HG03064 (cell line): ENCODE data around the gene ATP6V1A.
A peak's percentile ranks its signal among the peaks of the same experiment; 100 is the strongest.

Experiments
- ATAC-seq: cut with Tn5 transposase; IDR thresholded peaks from one replicate; pipeline ENCODE4 v1.9.1; 2021; ENCODE audit warnings: low read depth; ENCODE audit not compliant: unreplicated experiment

The ATP6V1A gene

GRCh38 chr3:113745756-113746547 is 883 bp upstream of the ATP6V1A start, which contains the start of gene NAA50:
NAA50 (minus strand) TSS chr3:113746249; CDS start chr3:113745949, 300 bp downstream.
- ATAC-seq, result peak; percentile 40

GRCh38 chr3:113747283-113748046 is 630 bp downstream of the ATP6V1A start:
- no peak for ATAC-seq

GRCh38 chr3:113751141-113751540 is 4.3 kb downstream of the ATP6V1A start:
- no peak for ATAC-seq

GRCh38 chr3:113753376-113753985 is 6.6 kb downstream of the ATP6V1A start:
- ATAC-seq, result no peak

GRCh38 chr3:113754494-113755159 is 7.8 kb downstream of the ATP6V1A start:
- no peak for ATAC-seq

- ATAC-seq, result no peak
These were observed 11.7 kb downstream of the ATP6V1A start for GRCh38 chr3:113758389-113759024.

GRCh38 chr3:113764698-113765097 is 17.9 kb downstream of the ATP6V1A start:
- no peak for ATAC-seq

GRCh38 chr3:113769551-113769950 is 22.7 kb downstream of the ATP6V1A start:
- peak; percentile 75 for ATAC-seq

- no peak for ATAC-seq
These were observed 25.2 kb downstream of the ATP6V1A start for GRCh38 chr3:113771993-113772392.

- no peak for ATAC-seq
These were observed 26.5 kb downstream of the ATP6V1A start for GRCh38 chr3:113773381-113773780.

GRCh38 chr3:113775516-113775915 is 28.7 kb downstream of the ATP6V1A start:
- ATAC-seq, result no peak

GRCh38 chr3:113776564-113776963 is 29.7 kb downstream of the ATP6V1A start:
- no peak for ATAC-seq

GRCh38 chr3:113783463-113783862 is 36.6 kb downstream of the ATP6V1A start:
- no peak for ATAC-seq

GRCh38 chr3:113783980-113784379 is 37.1 kb downstream of the ATP6V1A start:
- ATAC-seq, result no peak

GRCh38 chr3:113791381-113791780 is 44.5 kb downstream of the ATP6V1A start:
- ATAC-seq, result no peak

- ATAC-seq, result no peak
These were observed 47.7 kb downstream of the ATP6V1A start for GRCh38 chr3:113794526-113794925.

- no peak for ATAC-seq
These were observed 48.9 kb downstream of the ATP6V1A start for GRCh38 chr3:113795693-113796092.

- no peak for ATAC-seq
These were observed 56.1 kb downstream of the ATP6V1A start for GRCh38 chr3:113802795-113803455.

GRCh38 chr3:113804661-113805060 is 57.8 kb downstream of the ATP6V1A start:
- no peak for ATAC-seq

GRCh38 chr3:113805249-113805648 is 58.4 kb downstream of the ATP6V1A start:
- ATAC-seq, result no peak
